ENCODE measurements around the gene HDAC4. TPM values are rescaled to one million over a fixed set of nuclear protein-coding genes. Genes with fewer than 3 reads are reported as not detected.

HDAC4 gene
- total RNA-seq, 4 donors from 2014 or later: 12.9 to 91.6 (median 39.8) TPM

- no peak for TF ChIP-seq CTCF (IDR thresholded peaks at IDR 0.05)
- no peak for TF ChIP-seq POLR2A (IDR thresholded peaks at IDR 0.05)
- H3K4me1 ChIP-seq: peaks cover 0 to 10% of the 10 kb centered on the region in 2 donors
Measured at GRCh38 chr2:239443102-239443620, 42.3 kb upstream of the HDAC4 start.

GRCh38 chr2:239442192-239442591 is 41.4 kb upstream of the HDAC4 start:
- TF ChIP-seq POLR2A (IDR thresholded peaks at IDR 0.05): no peak
- no peak for TF ChIP-seq CTCF (IDR thresholded peaks at IDR 0.05)
- no peak overlapping the region for H3K27ac ChIP-seq
- peaks cover 0 to 10% of the 10 kb centered on the region in 2 donors for H3K4me1 ChIP-seq
- H3K4me3 ChIP-seq (replicated peaks in 1 of 3): no peak overlapping the region
- no peak for DNase-seq
- no peaks in the 10 kb centered on the region for H3K27me3 ChIP-seq
- no peaks in the 10 kb centered on the region for H3K9me3 ChIP-seq
- H3K36me3 ChIP-seq: no peaks in the 10 kb centered on the region
- intact Hi-C loops (cut with DNase I): no loop called here
- WGBS, 2 donors: 90 to 93% methylated on average over 7 of the region's 7 CpGs

More at GRCh38 chr2:239443102-239443620, 42.3 kb upstream of the HDAC4 start:
- H3K9me3 ChIP-seq: no peaks in the 10 kb centered on the region
- no peaks in the 10 kb centered on the region for H3K36me3 ChIP-seq
- no peak for DNase-seq
- H3K4me3 ChIP-seq (replicated peaks in 1 of 3): no peak overlapping the region
- intact Hi-C loops (cut with DNase I): no loop called here
- H3K27me3 ChIP-seq: no peaks in the 10 kb centered on the region
- WGBS, 2 donors: 95 to 99% methylated on average over 8 of the region's 8 CpGs
- no peak overlapping the region for H3K27ac ChIP-seq

- Histone ChIP-seq H3K4me1 (peaks cover 0 to 10% of the 10 kb centered on the region in 2 donors), H3K4me3 (replicated peaks in 1 of 3) (no peak overlapping the region)
- no peak for DNase-seq
Measured at GRCh38 chr2:239441261-239442078, 40.6 kb upstream of the HDAC4 start.

GRCh38 chr2:239440511-239440959 is 39.7 kb upstream of the HDAC4 start:
- peaks cover 0 to 10% of the 10 kb centered on the region in 2 donors for H3K4me1 ChIP-seq
- H3K27ac ChIP-seq: no peak overlapping the region
- no peaks in the 10 kb centered on the region for H3K27me3 ChIP-seq
- intact Hi-C loops (cut with DNase I): no loop called here
- H3K36me3 ChIP-seq: no peaks in the 10 kb centered on the region
- no peaks in the 10 kb centered on the region for H3K9me3 ChIP-seq
- TF ChIP-seq CTCF (IDR thresholded peaks at IDR 0.05) (no peak), POLR2A (IDR thresholded peaks at IDR 0.05) (no peak)
- 17 to 18% methylated on average over 17 to 18 of the region's 18 CpGs for WGBS, 2 donors
- DNase-seq: peak in 1 of 2 donors; percentile 6
- no peak overlapping the region for H3K4me3 ChIP-seq (replicated peaks in 1 of 3)

More at GRCh38 chr2:239441261-239442078, 40.6 kb upstream of the HDAC4 start:
- WGBS, 2 donors: 49 to 52% methylated on average over 19 of the region's 19 CpGs
- H3K27me3 ChIP-seq: no peaks in the 10 kb centered on the region
- no peaks in the 10 kb centered on the region for H3K36me3 ChIP-seq
- intact Hi-C loops (cut with DNase I): no loop called here
- TF ChIP-seq CTCF (IDR thresholded peaks at IDR 0.05) (no peak), POLR2A (IDR thresholded peaks at IDR 0.05) (no peak)
- no peaks in the 10 kb centered on the region for H3K9me3 ChIP-seq
- H3K27ac ChIP-seq: no peak overlapping the region

GRCh38 chr2:239439754-239440315 is 39.0 kb upstream of the HDAC4 start:
- TF ChIP-seq CTCF (IDR thresholded peaks at IDR 0.05): no peak
- no peak for TF ChIP-seq POLR2A (IDR thresholded peaks at IDR 0.05)
- H3K4me3 ChIP-seq (replicated peaks in 1 of 3): no peak overlapping the region
- no peak for DNase-seq

More at GRCh38 chr2:239439754-239440315, 39.0 kb upstream of the HDAC4 start:
- WGBS, 2 donors: 73 to 77% methylated on average over 7 to 11 of the region's 11 CpGs
- no peaks in the 10 kb centered on the region for H3K27me3 ChIP-seq
- no peaks in the 10 kb centered on the region for H3K36me3 ChIP-seq
- peaks cover 0 to 10% of the 10 kb centered on the region in 2 donors for H3K4me1 ChIP-seq
- intact Hi-C loops (cut with DNase I): no loop called here
- no peak overlapping the region for H3K27ac ChIP-seq
- H3K9me3 ChIP-seq: no peaks in the 10 kb centered on the region
